ENCODE results near the gene ABCA4.

The ABCA4 gene

GRCh38 chr1:93980320-93981273 lies 140.4 kb downstream of the ABCA4 start:
- TF ChIP-seq CTCF (IDR thresholded peaks at IDR 0.05; ENCODE audit: borderline replicate concordance, control extremely low read depth, extremely low read depth, insufficient read depth, missing control alignments), result peak; percentile 5
- in situ Hi-C loops (cut with MboI; ENCODE audit: low sequenced_read_pairs, unreplicated experiment), result no loop called here
- no peak for DNase-seq (ENCODE audit: low spot score)

GRCh38 chr1:93979718-93980319 lies 141.1 kb downstream of the ABCA4 start:
- in situ Hi-C loops (cut with MboI; ENCODE audit: low sequenced_read_pairs, unreplicated experiment), result no loop called here
- no peak for TF ChIP-seq CTCF (IDR thresholded peaks at IDR 0.05; ENCODE audit: borderline replicate concordance, control extremely low read depth, extremely low read depth, insufficient read depth, missing control alignments)
- DNase-seq (ENCODE audit: low spot score), result no peak

GRCh38 chr1:93979040-93979717 lies 141.8 kb downstream of the ABCA4 start:
- DNase-seq (ENCODE audit: low spot score), result no peak
- no peak for TF ChIP-seq CTCF (IDR thresholded peaks at IDR 0.05; ENCODE audit: borderline replicate concordance, control extremely low read depth, extremely low read depth, insufficient read depth, missing control alignments)
- in situ Hi-C loops (cut with MboI; ENCODE audit: low sequenced_read_pairs, unreplicated experiment), result no loop called here

- in situ Hi-C loops (cut with MboI; ENCODE audit: low sequenced_read_pairs, unreplicated experiment), result no loop called here
- no peak for DNase-seq (ENCODE audit: low spot score)
- no peak for TF ChIP-seq CTCF (IDR thresholded peaks at IDR 0.05; ENCODE audit: borderline replicate concordance, control extremely low read depth, extremely low read depth, insufficient read depth, missing control alignments)
These were observed 143.4 kb downstream of the ABCA4 start for GRCh38 chr1:93977598-93977945.

- in situ Hi-C loops (cut with MboI; ENCODE audit: low sequenced_read_pairs, unreplicated experiment), result no loop called here
- DNase-seq (ENCODE audit: low spot score), result no peak
- TF ChIP-seq CTCF (IDR thresholded peaks at IDR 0.05; ENCODE audit: borderline replicate concordance, control extremely low read depth, extremely low read depth, insufficient read depth, missing control alignments), result no peak
These were observed 144.0 kb downstream of the ABCA4 start for GRCh38 chr1:93976711-93977597.

- no peak for DNase-seq (ENCODE audit: low spot score)
- no peak for TF ChIP-seq CTCF (IDR thresholded peaks at IDR 0.05; ENCODE audit: borderline replicate concordance, control extremely low read depth, extremely low read depth, insufficient read depth, missing control alignments)
- in situ Hi-C loops (cut with MboI; ENCODE audit: low sequenced_read_pairs, unreplicated experiment), result no loop called here
These were observed 144.7 kb downstream of the ABCA4 start for GRCh38 chr1:93976291-93976690.

Measured in GM13976 (cell line).